Measurements from ENCODE around the gene CFL1. TPM values are rescaled to one million over a fixed set of nuclear protein-coding genes. Genes with fewer than 3 reads are reported as not detected.

CFL1 gene
- total RNA-seq, 1 experiment from 2014 or later, result 1,905 TPM

GRCh38 chr11:65808744-65809341 is 49.1 kb downstream of the CFL1 start:
- Histone ChIP-seq H3K36me3 (no peaks in the 10 kb centered on the region), H3K9me3 (no peaks in the 10 kb centered on the region), H3K27me3 (peaks cover 6% of the 10 kb centered on the region; the same call in 1 of the 2 replicates), H3K4me3 (no peak overlapping the region)
- DNase-seq, result no peak

- Histone ChIP-seq H3K27me3 (peaks cover 11% of the 10 kb centered on the region; the same call in 1 of the 2 replicates), H3K9me3 (no peaks in the 10 kb centered on the region)
Measured at GRCh38 chr11:65806979-65807378, 51.0 kb downstream of the CFL1 start.

More at GRCh38 chr11:65806979-65807378, 51.0 kb downstream of the CFL1 start:
- H3K36me3 ChIP-seq, result no peaks in the 10 kb centered on the region
- DNase-seq, result no peak
- no peak overlapping the region for H3K4me3 ChIP-seq

Other genes with a start within 250 kb of the CFL1 start
- 22.2 and 48.8 TPM in 2 replicates for gene MAP3K11, start 244.0 kb downstream of the CFL1 start, total RNA-seq (2014; rRNA removed; shearing (Covaris generic); ENCODE audit: low replicate concordance)
- gene PCNX3, start 242.4 kb downstream of the CFL1 start, total RNA-seq (2014; rRNA removed; shearing (Covaris generic); ENCODE audit: low replicate concordance), result 9.8 and 21.0 TPM in 2 replicates
- gene SIPA1, start 220.1 kb downstream of the CFL1 start, total RNA-seq (2014; rRNA removed; shearing (Covaris generic); ENCODE audit: low replicate concordance), result 28.2 and 33.6 TPM in 2 replicates
- 42.2 and 56.1 TPM in 2 replicates for gene RELA, start 195.3 kb downstream of the CFL1 start, total RNA-seq (2014; rRNA removed; shearing (Covaris generic); ENCODE audit: low replicate concordance)
- 43.5 and 68.8 TPM in 2 replicates for gene KAT5, start 145.9 kb downstream of the CFL1 start, total RNA-seq (2014; rRNA removed; shearing (Covaris generic); ENCODE audit: low replicate concordance)
- gene RNASEH2C, start 137.4 kb downstream of the CFL1 start, total RNA-seq (2014; rRNA removed; shearing (Covaris generic); ENCODE audit: low replicate concordance), result 28.2 and 73.1 TPM in 2 replicates
- gene AP5B1, start 77.2 kb downstream of the CFL1 start, total RNA-seq (2014; rRNA removed; shearing (Covaris generic); ENCODE audit: low replicate concordance), result 5.8 and 7.6 TPM in 2 replicates
- gene OVOL1, start 71.1 kb downstream of the CFL1 start, total RNA-seq (2014; rRNA removed; shearing (Covaris generic); ENCODE audit: low replicate concordance), result not detected in 2 replicates
- 0.43 TPM in 1 of 2 replicates, not detected in the other for gene SNX32, start 24.2 kb downstream of the CFL1 start, total RNA-seq (2014; rRNA removed; shearing (Covaris generic); ENCODE audit: low replicate concordance)
- gene MUS81, start 2.3 kb upstream of the CFL1 start, total RNA-seq (2014; rRNA removed; shearing (Covaris generic); ENCODE audit: low replicate concordance), result 25.3 and 45.3 TPM in 2 replicates
- gene EFEMP2, start 14.6 kb upstream of the CFL1 start, total RNA-seq (2014; rRNA removed; shearing (Covaris generic); ENCODE audit: low replicate concordance), result 29.0 and 43.2 TPM in 2 replicates
- gene CTSW, start 21.7 kb upstream of the CFL1 start, total RNA-seq (2014; rRNA removed; shearing (Covaris generic); ENCODE audit: low replicate concordance), result not detected in 2 replicates
- 105 and 106 TPM in 2 replicates for gene FIBP, start 30.3 kb upstream of the CFL1 start, total RNA-seq (2014; rRNA removed; shearing (Covaris generic); ENCODE audit: low replicate concordance)
- 99.6 and 131 TPM in 2 replicates for gene CCDC85B, start 32.5 kb upstream of the CFL1 start, total RNA-seq (2014; rRNA removed; shearing (Covaris generic); ENCODE audit: low replicate concordance)
- 37.3 and 54.7 TPM in 2 replicates for gene FOSL1, start 42.2 kb upstream of the CFL1 start, total RNA-seq (2014; rRNA removed; shearing (Covaris generic); ENCODE audit: low replicate concordance)
- gene C11orf68, start 60.9 kb upstream of the CFL1 start, total RNA-seq (2014; rRNA removed; shearing (Covaris generic); ENCODE audit: low replicate concordance), result 22.0 and 46.6 TPM in 2 replicates
- 276 and 419 TPM in 2 replicates for gene DRAP1, start 61.2 kb upstream of the CFL1 start, total RNA-seq (2014; rRNA removed; shearing (Covaris generic); ENCODE audit: low replicate concordance)
- not detected in 2 replicates for gene TSGA10IP, start 87.3 kb upstream of the CFL1 start, total RNA-seq (2014; rRNA removed; shearing (Covaris generic); ENCODE audit: low replicate concordance)
- 38.2 and 45.4 TPM in 2 replicates for gene SART1, start 103.6 kb upstream of the CFL1 start, total RNA-seq (2014; rRNA removed; shearing (Covaris generic); ENCODE audit: low replicate concordance)
- 17.5 and 32.3 TPM in 2 replicates for gene EIF1AD, start 144.0 kb upstream of the CFL1 start, total RNA-seq (2014; rRNA removed; shearing (Covaris generic); ENCODE audit: low replicate concordance)
- gene BANF1, start 144.3 kb upstream of the CFL1 start, total RNA-seq (2014; rRNA removed; shearing (Covaris generic); ENCODE audit: low replicate concordance), result 329 and 468 TPM in 2 replicates
- gene CST6, start 153.8 kb upstream of the CFL1 start, total RNA-seq (2014; rRNA removed; shearing (Covaris generic); ENCODE audit: low replicate concordance), result not detected in 2 replicates
- 2.4 TPM in 1 of 2 replicates, not detected in the other for gene CATSPER1, start 168.3 kb upstream of the CFL1 start, total RNA-seq (2014; rRNA removed; shearing (Covaris generic); ENCODE audit: low replicate concordance)
- not detected in 2 replicates for gene GAL3ST3, start 191.0 kb upstream of the CFL1 start, total RNA-seq (2014; rRNA removed; shearing (Covaris generic); ENCODE audit: low replicate concordance)
- gene SF3B2, start 194.2 kb upstream of the CFL1 start, total RNA-seq (2014; rRNA removed; shearing (Covaris generic); ENCODE audit: low replicate concordance), result 134 and 174 TPM in 2 replicates
- gene PACS1, start 212.1 kb upstream of the CFL1 start, total RNA-seq (2014; rRNA removed; shearing (Covaris generic); ENCODE audit: low replicate concordance), result 2.6 and 11.2 TPM in 2 replicates

Measured in MG63 (cell line).